Adrenal gland (tissue), 12 donors: ENCODE measurements around the gene LBX2. TPM values are rescaled to one million over a fixed set of nuclear protein-coding genes. Genes with fewer than 3 reads are reported as not detected.
A peak's percentile ranks its signal among the peaks of the same experiment; 100 is the strongest.

Experiments
- DNase-seq, 7 donors: peaks; one replicate each; pipeline ENCODE4 v3.0.0-alpha.2; 2019 to 2020
- H3K27ac ChIP-seq, 5 donors: fragments of 200-600 bp; sonication (generic) in 4 of 5; 1 replicate in 3 of 5; 2 replicates in 2 of 5; pipeline versions ENCODE4 v1.5.1 to v1.8.0; 2016 to 2020; ENCODE audit warnings: mild to moderate bottlenecking in 1 of 5
- H3K27me3 ChIP-seq: fragments of 200-600 bp; 2 replicates; pipeline ENCODE4 v1.8.0; 2021
- H3K36me3 ChIP-seq, 2 donors: fragments of 200-600 bp; replicated peaks in 1 of 2; 1 replicate in 1 of 2; 2 replicates in 1 of 2; pipeline versions ENCODE4 v1.5.1 to v1.8.0; 2018 to 2022
- H3K4me1 ChIP-seq, 2 donors: fragments of 200-600 bp; replicated peaks in 1 of 2; 1 replicate in 1 of 2; 2 replicates in 1 of 2; pipeline versions ENCODE4 v1.5.1 to v1.8.0; 2018 to 2021
- H3K4me3 ChIP-seq, 4 donors: fragments of 200-600 bp; sonication (generic) in 3 of 4; one replicate each; pipeline ENCODE4 v1.5.1; 2016 to 2018
- H3K9me3 ChIP-seq, 3 donors: fragments of 200-600 bp; sonication (generic) in 1 of 3; replicated peaks in 1 of 3; 1 replicate in 2 of 3; 2 replicates in 1 of 3; pipeline versions ENCODE4 v1.5.1 to v1.8.0; 2016 to 2021
- CTCF ChIP-seq, 6 experiments: fragments of 450-650 bp in 4 of 6; fragments of 200-600 bp in 2 of 6; sonication (generic) in 1 of 6; IDR thresholded peaks; 1 replicate in 5 of 6; 2 replicates in 1 of 6; pipeline versions ENCODE4 v1.5.1 to v1.8.0; 2016 to 2021; ENCODE audit warnings: antibody characterized with exemption in 6 of 6, mild to moderate bottlenecking in 2 of 6, moderate library complexity in 1 of 6
- POLR2A ChIP-seq, 2 donors: fragments of 450-650 bp; IDR thresholded peaks; one replicate each; pipeline ENCODE4 v1.6.1; 2017; ENCODE audit warnings: antibody characterized with exemption in 2 of 2, mild to moderate bottlenecking in 2 of 2, moderate library complexity in 1 of 2
- WGBS, 4 donors: extraction: QIAGEN DNeasy Blood & Tissue Kit in 2 of 4; methylation state at CpG; one replicate each; pipeline versions ENCODE4 v1.1.5 to v1.1.7; 2013 to 2017; 5-methylcytosine and 5-hydroxymethylcytosine counted together
- intact Hi-C, 2 donors: fragments of 100-400 bp; cut with DNase I; formaldehyde crosslinking; loops; one replicate each; pipeline versions ENCODE4 v1.14.1 to v1.15.0; 2022 to 2023
- polyA plus RNA-seq, 3 donors: library from polyadenylated mRNA; stranded (reverse); fragments of 200-250 nt in 2 of 3; fragments of 350-450 nt in 1 of 3; fragmentation: Illumina TruSeq in 1 of 3; extraction: RNeasy Lipid Tissue Mini Kit (QIAGEN cat#74804) in 1 of 3; gene quantifications; one replicate each; pipeline ENCODE4 v1.2.3, GENCODE V29; 2013 to 2014
- total RNA-seq, 9 donors: library from RNA; depleted of rRNA in 4 of 9; stranded (reverse); fragments of >200 nt in 4 of 9; fragments of 120-200 nt in 1 of 9; fragmentation: NEBNext Ultra II Directional in 1 of 9; extraction: Animal tissue kit (Norgen Biotek cat#: 25700) in 1 of 9; gene quantifications; one replicate each; pipeline versions ENCODE4 v1.1.0 to v1.2.4, GENCODE V29; 2013 to 2023
- donor health status: healthy with polysubstance abuse.
- donor health status: Bipolar disorder and iron deficiency.
- donor health status: DM: yes; HTN: yes; CAD: no.
- donor health status: DM: no; HTN: no; CAD: no.
- donor health status: DM: no; HTN: no; CAD: no.
- donor health status: DM: yes; HTN: yes; CAD: no.

LBX2 gene
- total and polyA plus RNA-seq, 12 donors: 0.18 to 2.0 (median 0.71) TPM; not detected in 2

GRCh38 chr2:74482801-74483674 lies 16.4 kb downstream of the LBX2 start, which contains the start of the genes CCDC142 and TTC31:
Gene CCDC142, minus strand, starts transcription at chr2:74482998. Its CDS starts 161 bp downstream, at chr2:74482837.
Gene TTC31, plus strand, starts transcription at chr2:74483081. Its CDS starts 15 bp downstream, at chr2:74483096.
- Histone ChIP-seq H3K27ac (peak within 1 kb of the TSS; percentile 62 to 93 (median 83)), H3K36me3 (peaks cover 0 to 31% of the 10 kb centered on the region in 2 donors), H3K9me3 (no peaks in the 10 kb centered on the region), H3K4me1 (peaks cover 13 to 25% of the 10 kb centered on the region in 2 donors), H3K4me3 (peak within 1 kb of the TSS; percentile 72 to 99 (median 89)), H3K27me3 (no peaks in the 10 kb centered on the region)
- TF ChIP-seq CTCF (IDR thresholded peaks at IDR 0.05): peak; percentile 67 to 95 (median 88)
- TF ChIP-seq POLR2A (IDR thresholded peaks at IDR 0.05): peak; percentile 29 to 45
- 0 to 1% (median 1%) methylated on average over 16 to 50 of the region's 50 CpGs for WGBS, 4 donors
- peak; percentile 95 to 99 (median 97) for DNase-seq
- intact Hi-C loops: loop anchor here (5.0 kb wide), 1 partner anchor 104 kb away; no protein-coding TSS in a partner anchor

GRCh38 chr2:74481961-74482800 lies 17.2 kb downstream of the LBX2 start:
- H3K27ac ChIP-seq: peak overlapping the region in 4 of 5 donors; percentile 74 to 93 (median 87)
- H3K36me3 ChIP-seq: peaks cover 0 to 30% of the 10 kb centered on the region in 2 donors

GRCh38 chr2:74481431-74481830 lies 18.0 kb downstream of the LBX2 start:
- intact Hi-C loops: loop anchor here (5.0 kb wide), 1 partner anchor 106 kb away; no protein-coding TSS in a partner anchor

More at GRCh38 chr2:74481961-74482800, 17.2 kb downstream of the LBX2 start:
- H3K4me3 ChIP-seq: peak overlapping the region; percentile 72 to 99 (median 89)
- H3K27me3 ChIP-seq: no peaks in the 10 kb centered on the region
- intact Hi-C loops: loop anchor here (5.0 kb wide), 1 partner anchor 105 kb away; no protein-coding TSS in a partner anchor
- peaks cover 13 to 25% of the 10 kb centered on the region in 2 donors for H3K4me1 ChIP-seq
- peak in 5 of 7 donors; percentile 37 to 68 (median 55) for DNase-seq
- H3K9me3 ChIP-seq: no peaks in the 10 kb centered on the region
- TF ChIP-seq CTCF (IDR thresholded peaks at IDR 0.05) (no peak), POLR2A (IDR thresholded peaks at IDR 0.05) (no peak)
- 1 to 8% (median 2%) methylated on average over 12 to 80 of the region's 80 CpGs for WGBS, 4 donors

More at GRCh38 chr2:74481431-74481830, 18.0 kb downstream of the LBX2 start:
- H3K27me3 ChIP-seq: no peaks in the 10 kb centered on the region
- peaks cover 13 to 25% of the 10 kb centered on the region in 2 donors for H3K4me1 ChIP-seq
- H3K27ac ChIP-seq: no peak overlapping the region
- 49 to 72% (median 64%) methylated on average over 2 to 3 of the region's 3 CpGs for WGBS, 4 donors
- peak overlapping the region in 2 of 4 donors; percentile 72 to 94 for H3K4me3 ChIP-seq
- peaks cover 0 to 23% of the 10 kb centered on the region in 2 donors for H3K36me3 ChIP-seq
- TF ChIP-seq CTCF (IDR thresholded peaks at IDR 0.05): no peak
- no peak for TF ChIP-seq POLR2A (IDR thresholded peaks at IDR 0.05)
- no peak for DNase-seq
- no peaks in the 10 kb centered on the region for H3K9me3 ChIP-seq
